GM12878 (cell line): Measurements from ENCODE around the gene CMTM1. TPM values are rescaled to one million over a fixed set of nuclear protein-coding genes. Genes with fewer than 3 reads are reported as not detected.
A peak's percentile ranks its signal among the peaks of the same experiment; 100 is the strongest.

ENCODE experiments used
- EED ChIP-seq: sonication (generic); IDR thresholded peaks from 2 replicates; pipeline ENCODE4 v1.6.1; 2016; ENCODE audit warnings: antibody characterized with exemption, low read depth
- EGR1 ChIP-seq, 2 experiments: IDR thresholded peaks; 1 replicate in 1 of 2; 2 replicates in 1 of 2; pipeline ENCODE4 v1.6.1; 2011 to 2012; ENCODE audit warnings: low read depth in 2 of 2, low read length in 2 of 2, borderline replicate concordance in 1 of 2, mild to moderate bottlenecking in 1 of 2, moderate library complexity in 1 of 2
- IKZF1 ChIP-seq: fragments of 450-650 bp; conservative IDR thresholded peaks from 2 replicates; pipeline ENCODE4 v1.6.1; 2017; ENCODE audit warnings: antibody characterized with exemption, mild to moderate bottlenecking
- PKNOX1 ChIP-seq: fragments of 450-650 bp; IDR thresholded peaks from 2 replicates; pipeline ENCODE4 v1.6.1; 2016; ENCODE audit warnings: mild to moderate bottlenecking
- RUNX3 ChIP-seq: IDR thresholded peaks from 2 replicates; pipeline ENCODE4 v1.6.1; 2012; ENCODE audit warnings: low read length, inconsistent platforms
- SREBF1 ChIP-seq: IDR thresholded peaks from 2 replicates; pipeline ENCODE4 v1.6.1; 2012; ENCODE audit warnings: mild to moderate bottlenecking, low read length
- YY1 ChIP-seq: IDR thresholded peaks from 2 replicates; pipeline ENCODE4 v1.6.1; 2011; ENCODE audit warnings: low read depth, mild to moderate bottlenecking, low read length
- ZBTB11 ChIP-seq: fragments of 450-650 bp; formaldehyde crosslinking; IDR thresholded peaks from 2 replicates; pipeline ENCODE4 v1.5.0; 2022; ENCODE audit warnings: mild to moderate bottlenecking, missing genetic modification characterization
- ZNF24 ChIP-seq: fragments of 450-650 bp; IDR thresholded peaks from 2 replicates; pipeline ENCODE4 v1.6.1; 2017; ENCODE audit warnings: antibody characterized with exemption, mild to moderate bottlenecking
- ZNF687 ChIP-seq: fragments of 450-650 bp; IDR thresholded peaks from 2 replicates; pipeline ENCODE4 v1.6.1; 2017; ENCODE audit warnings: mild to moderate bottlenecking, moderate library complexity
- polyA plus RNA-seq, 11 experiments: library from polyadenylated mRNA; depleted of rRNA in 4 of 11; unstranded in 6 of 11; stranded (reverse) in 5 of 11; fragments of >200 nt; fragmentation: Nextera tagmentation in 4 of 11; fragmentation: Illumina TruSeq in 1 of 11; extraction: Ambion mirVana in 4 of 11; extraction: Trizol in 1 of 11; gene quantifications; 1 replicate in 1 of 11; 2 replicates in 10 of 11; pipeline versions ENCODE4 v1.2.1 to v1.2.3, GENCODE V29; 2011 to 2016; ENCODE audit warnings: inconsistent platforms in 2 of 11, missing spikeins in 2 of 11, low read depth in 1 of 11
- total RNA-seq, 4 experiments: library from RNA; depleted of rRNA in 3 of 4; stranded (reverse); fragments of >200 nt in 3 of 4; fragmentation: Illumina TruSeq in 1 of 4; extraction: Trizol in 1 of 4; gene quantifications; 2 replicates each; pipeline versions ENCODE4 v1.2.1 to v1.2.3, GENCODE V29; 2013 to 2021

CMTM1 gene
- total and polyA plus RNA-seq, 10 of the 15 experiments (the other 5 are each of a cell fraction or from before 2014, with no cell fraction given) = 0.09 to 3.0 (median 1.4) TPM; not detected in 2

- TF ChIP-seq ZNF687 (peak; percentile 80), PKNOX1 (peak; percentile 5; the same call in 1 of the 2 replicates), YY1 (peak; percentile 28; the same call in 1 of the 2 replicates), ZNF24 (no peak), RUNX3 (peak; percentile 19; the same call in 1 of the 2 replicates), ZBTB11 (CRISPR knock-in tag) (no peak), SREBF1 (no peak), EED (0 out of 2 replicates have a peak, but pooled peaks have one; percentile 51), IKZF1 (peak; percentile 63), EGR1 (IDR thresholded peaks at IDR 0.05; ENCODE audit: borderline replicate concordance in 1 of 2, low read depth in 2 of 2, low read length in 2 of 2) (peak in 1 of 2 experiments; percentile 45; a peak in 1 of 3 replicates)
Observed at GRCh38 chr16:66603537-66604375, 37.5 kb downstream of the CMTM1 start (continued).
